H1 (cell line): ENCODE measurements around the gene PGK1. TPM values are rescaled to one million over a fixed set of nuclear protein-coding genes. Genes with fewer than 3 reads are reported as not detected.

Source experiments
- CTCF ChIA-PET: fragments of 300-600 bp; sonication (Branson Sonifier 250); formaldehyde crosslinking; loops from one replicate; lab custom pipeline; 2021; ENCODE audit not compliant: partially characterized antibody; lab: Charles Lee
- POLR2A ChIA-PET: fragments of 300-600 bp; sonication (Branson Sonifier 250); formaldehyde crosslinking; loops from one replicate; lab custom pipeline; 2021; ENCODE audit warnings: inconsistent platforms; ENCODE audit not compliant: partially characterized antibody; lab: Charles Lee
- DNase-seq, 2 experiments: peaks; one replicate each; pipeline versions ENCODE4 v3.0.0 to v3.0.0-alpha.2; 2010 to 2022; ENCODE audit warnings: low spot score in 2 of 2, low read depth in 1 of 2, mixed read lengths in 1 of 2
- FAIRE-seq: peaks from 2 replicates; lab custom pipeline; 2011; peaks lifted over from hg19 to GRCh38; lab: Jason Lieb, UNC
- H2AFZ ChIP-seq: 2 replicates; pipeline ENCODE4 v1.8.1; 2012; ENCODE audit warnings: low read length, inconsistent platforms
- H2AK5ac ChIP-seq: 2 replicates; pipeline ENCODE4 v1.6.1; 2013; ENCODE audit warnings: low read depth, low read length
- H2BK120ac ChIP-seq: replicated peaks from 2 replicates; pipeline ENCODE3; 2013; ENCODE audit warnings: low read depth, low read length, inconsistent platforms
- H2BK12ac ChIP-seq: 2 replicates; pipeline ENCODE4 v1.6.1; 2013; ENCODE audit warnings: low read depth, low read length
- H2BK15ac ChIP-seq: 2 replicates; pipeline ENCODE4 v1.6.1; 2013; ENCODE audit warnings: low read length
- H2BK20ac ChIP-seq: 2 replicates; pipeline ENCODE4 v1.6.1; 2013; ENCODE audit warnings: low read length
- H2BK5ac ChIP-seq: 2 replicates; pipeline ENCODE4 v1.6.1; 2013; ENCODE audit warnings: low read depth, low read length
- H3K14ac ChIP-seq: 2 replicates; pipeline ENCODE4 v1.6.1; 2013; ENCODE audit warnings: inconsistent platforms; ENCODE audit not compliant: insufficient read length
- H3K18ac ChIP-seq: 2 replicates; pipeline ENCODE4 v1.6.1; 2013; ENCODE audit warnings: low read length; ENCODE audit errors: extremely low read depth
- H3K23ac ChIP-seq: 2 replicates; pipeline ENCODE4 v1.6.1; 2013; ENCODE audit warnings: inconsistent platforms; ENCODE audit not compliant: insufficient read length
- H3K23me2 ChIP-seq: 2 replicates; pipeline ENCODE4 v1.6.1; 2013; ENCODE audit warnings: low read depth, low read length
- H3K27ac ChIP-seq: 2 replicates; pipeline ENCODE4 v1.6.1; 2011; ENCODE audit warnings: low read depth, low read length, inconsistent platforms
- H3K27me3 ChIP-seq, 4 experiments: replicated peaks in 1 of 4; 1 replicate in 1 of 4; 2 replicates in 3 of 4; pipeline versions ENCODE4 v1.6.1 to v1.8.1; 2011 to 2013; ENCODE audit warnings: low read length in 3 of 4, mild to moderate bottlenecking in 3 of 4, inconsistent platforms in 2 of 4, mixed read lengths in 2 of 4, moderate library complexity in 1 of 4; ENCODE audit not compliant: control insufficient read depth in 3 of 4, insufficient read depth in 3 of 4; ENCODE audit errors: extremely low read depth in 1 of 4
- H3K36me3 ChIP-seq, 4 experiments: 2 replicates each; pipeline versions ENCODE4 v1.6.1 to v1.8.1; 2011 to 2013; ENCODE audit warnings: mild to moderate bottlenecking in 4 of 4, low read length in 3 of 4, moderate library complexity in 2 of 4, control low read depth in 1 of 4, inconsistent platforms in 1 of 4; ENCODE audit not compliant: insufficient read depth in 4 of 4, control insufficient read depth in 2 of 4
- H3K4ac ChIP-seq: replicated peaks from 2 replicates; pipeline ENCODE3; 2013; ENCODE audit warnings: low read length, low read depth, mixed read lengths, inconsistent platforms; ENCODE audit not compliant: insufficient read length
- H3K4me1 ChIP-seq, 4 experiments: replicated peaks in 1 of 4; 1 replicate in 1 of 4; 2 replicates in 3 of 4; pipeline versions ENCODE4 v1.6.1 to v1.8.1; 2011 to 2013; ENCODE audit warnings: low read length in 3 of 4, inconsistent platforms in 2 of 4, mixed read lengths in 1 of 4; ENCODE audit not compliant: insufficient read depth in 4 of 4, control insufficient read depth in 3 of 4
- H3K4me2 ChIP-seq, 2 experiments: 2 replicates each; pipeline versions ENCODE4 v1.6.1 to v1.8.1; 2011 to 2013; ENCODE audit warnings: low read depth in 2 of 2, low read length in 2 of 2, control low read depth in 1 of 2, inconsistent platforms in 1 of 2, mild to moderate bottlenecking in 1 of 2; ENCODE audit not compliant: insufficient read depth in 1 of 2
- H3K4me3 ChIP-seq, 4 experiments: fragments of 200-600, 300-600 bp in 1 of 4; sonication (generic), shearing (Covaris generic), sonication (Bioruptor Twin) in 1 of 4; 2 replicates each; pipeline versions ENCODE4 v1.5.1 to v1.8.1; 2011 to 2016; ENCODE audit warnings: low read length in 4 of 4, low read depth in 3 of 4, control low read depth in 2 of 4, inconsistent platforms in 2 of 4, mild to moderate bottlenecking in 2 of 4, mixed read lengths in 1 of 4, moderate library complexity in 1 of 4; ENCODE audit not compliant: insufficient read depth in 2 of 4; ENCODE audit errors: extremely low read depth in 1 of 4
- H3K56ac ChIP-seq: replicated peaks from 2 replicates; pipeline ENCODE3; 2013; ENCODE audit warnings: low read depth, mild to moderate bottlenecking, mixed read lengths, low read length, inconsistent platforms; ENCODE audit not compliant: insufficient read length
- H3K79me1 ChIP-seq: 2 replicates; pipeline ENCODE4 v1.6.1; 2013; ENCODE audit warnings: low read depth, low read length, control low read depth
- H3K79me2 ChIP-seq, 2 experiments: 2 replicates each; pipeline versions ENCODE4 v1.6.1 to v1.8.1; 2012 to 2013; ENCODE audit warnings: low read length in 2 of 2, mild to moderate bottlenecking in 2 of 2, inconsistent platforms in 1 of 2; ENCODE audit not compliant: insufficient read depth in 2 of 2, control insufficient read depth in 1 of 2
- H3K9ac ChIP-seq, 4 experiments: replicated peaks in 1 of 4; 1 replicate in 1 of 4; 2 replicates in 3 of 4; pipeline versions ENCODE4 v1.6.1 to v1.8.1; 2011 to 2013; ENCODE audit warnings: low read depth in 3 of 4, low read length in 3 of 4, control low read depth in 2 of 4, mild to moderate bottlenecking in 2 of 4, moderate library complexity in 2 of 4, inconsistent platforms in 1 of 4; ENCODE audit errors: extremely low read depth in 1 of 4
- H3K9me3 ChIP-seq, 2 experiments: 2 replicates each; pipeline versions ENCODE4 v1.6.1 to v1.8.1; 2012 to 2013; ENCODE audit warnings: mild to moderate bottlenecking in 2 of 2, moderate library complexity in 2 of 2, control low read depth in 1 of 2, inconsistent platforms in 1 of 2, low read depth in 1 of 2, low read length in 1 of 2, mixed read lengths in 1 of 2; ENCODE audit not compliant: insufficient read depth in 2 of 2
- H4K20me1 ChIP-seq, 2 experiments: replicated peaks in 1 of 2; 2 replicates each; pipeline versions ENCODE3 to v1.8.1; 2011 to 2013; ENCODE audit warnings: inconsistent platforms in 2 of 2, low read length in 2 of 2, mild to moderate bottlenecking in 1 of 2; ENCODE audit not compliant: insufficient read depth in 2 of 2, control insufficient read depth in 1 of 2
- H4K5ac ChIP-seq: 2 replicates; pipeline ENCODE4 v1.6.1; 2013; ENCODE audit warnings: low read length, low read depth, mixed read lengths, inconsistent platforms; ENCODE audit not compliant: insufficient read length
- H4K8ac ChIP-seq: 2 replicates; pipeline ENCODE4 v1.8.0; 2013; ENCODE audit warnings: mild to moderate bottlenecking, moderate library complexity, low read length, inconsistent platforms; ENCODE audit not compliant: insufficient read depth; ENCODE audit errors: extremely low read depth
- H4K91ac ChIP-seq: replicated peaks from 2 replicates; pipeline ENCODE3; 2013; ENCODE audit warnings: low read length, mixed read lengths, inconsistent platforms; ENCODE audit not compliant: insufficient read length
- ATF2 ChIP-seq: IDR thresholded peaks from 2 replicates; pipeline ENCODE4 v1.6.1; 2012; ENCODE audit warnings: low read length, inconsistent platforms
- BACH1 ChIP-seq: IDR thresholded peaks from 2 replicates; pipeline ENCODE4 v1.6.1; 2012; ENCODE audit warnings: low read length, improper control_type of control experiment
- BCL11A ChIP-seq, 2 experiments: IDR thresholded peaks; one replicate each; pipeline ENCODE4 v1.6.1; 2011; ENCODE audit warnings: low read depth in 2 of 2, low read length in 2 of 2, mild to moderate bottlenecking in 2 of 2
- CHD1 ChIP-seq: IDR thresholded peaks from 2 replicates; pipeline ENCODE4 v1.6.1; 2012; ENCODE audit warnings: low read depth, low read length, improper control_type of control experiment
- CHD2 ChIP-seq: IDR thresholded peaks from 2 replicates; pipeline ENCODE4 v1.6.1; 2012; ENCODE audit warnings: low read length, improper control_type of control experiment
- CTBP2 ChIP-seq: IDR thresholded peaks from 2 replicates; pipeline ENCODE4 v1.7.0; 2011; ENCODE audit warnings: borderline replicate concordance, mild to moderate bottlenecking, moderate library complexity, mixed read lengths, low read length; ENCODE audit not compliant: insufficient read depth, insufficient read length
- EP300 ChIP-seq, 2 experiments: IDR thresholded peaks; 1 replicate in 1 of 2; 2 replicates in 1 of 2; pipeline ENCODE4 v1.6.1; 2011 to 2012; ENCODE audit warnings: low read depth in 2 of 2, low read length in 2 of 2, mild to moderate bottlenecking in 2 of 2, borderline replicate concordance in 1 of 2, inconsistent platforms in 1 of 2, moderate library complexity in 1 of 2
- GTF2F1 ChIP-seq: IDR thresholded peaks from 2 replicates; pipeline ENCODE4 v1.6.1; 2012; ENCODE audit warnings: low read depth, low read length, improper control_type of control experiment, borderline replicate concordance
- MAX ChIP-seq: IDR thresholded peaks from 2 replicates; pipeline ENCODE4 v1.6.1; 2012; ENCODE audit warnings: inconsistent platforms
- PHF8 ChIP-seq: fragments of 200-600 bp; sonication (generic); conservative IDR thresholded peaks from 2 replicates; pipeline ENCODE4 v1.7.1; 2012; ENCODE audit warnings: low read depth, mild to moderate bottlenecking, inconsistent platforms, low read length, moderate library complexity
- SIX5 ChIP-seq: IDR thresholded peaks from 2 replicates; pipeline ENCODE4 v1.6.1; 2011; ENCODE audit warnings: mild to moderate bottlenecking, low read depth, low read length
- SP2 ChIP-seq: IDR thresholded peaks from 2 replicates; pipeline ENCODE4 v1.6.1; 2012; ENCODE audit warnings: mild to moderate bottlenecking, low read length, inconsistent platforms
- TAF7 ChIP-seq: optimal IDR thresholded peaks from 2 replicates; pipeline ENCODE3; 2011; ENCODE audit warnings: low read depth, mild to moderate bottlenecking, inconsistent platforms, low read length, moderate library complexity, borderline replicate concordance
- WGBS, 2 experiments: shearing (Covaris generic) in 1 of 2; methylation state at CpG; one replicate each; pipeline versions ENCODE4 v1.1.6 to v1.1.7; 2013 to 2015; ENCODE audit warnings: low lambda C conversion rate in 2 of 2, mixed read lengths in 2 of 2, inconsistent platforms in 1 of 2, low coverage in 1 of 2, missing lambda C conversion rate in 1 of 2; ENCODE audit not compliant: insufficient replicate concordance in 2 of 2, insufficient coverage in 1 of 2, insufficient read length in 1 of 2; ENCODE audit errors: extremely low coverage in 1 of 2, missing lambda C conversion rate in 1 of 2; 5-methylcytosine and 5-hydroxymethylcytosine counted together
- polyA plus RNA-seq, 7 experiments: library from polyadenylated mRNA; depleted of rRNA in 3 of 7; stranded (reverse) in 5 of 7; unstranded in 2 of 7; fragments of >200 nt in 5 of 7; fragments of 200-250 nt in 2 of 7; gene quantifications; 1 replicate in 5 of 7; 2 replicates in 1 of 7; 4 replicates in 1 of 7; pipeline versions ENCODE4 v1.2.1 to v1.2.3, GENCODE V29; 2011 to 2013; ENCODE audit warnings: missing spikeins in 2 of 7, mixed read lengths in 2 of 7
- total RNA-seq: library from RNA; stranded (reverse); fragmentation: NEBNext Ultra II Directional; extraction: Animal tissue kit (Norgen Biotek cat#: 25700); gene quantifications from 2 replicates; pipeline ENCODE4 v1.2.1, GENCODE V29; 2021

Gene PGK1
- total and polyA plus RNA-seq, 2 of the 8 experiments (the other 6 are each of a cell fraction or from before 2014, with no cell fraction given) = 328 to 427 TPM

GRCh38 chrX:78125148-78125547 is 21.1 kb downstream of the PGK1 start:
- no peak overlapping the region for H3K4me3 ChIP-seq
- peaks cover 0 to 13% of the 10 kb centered on the region in 2 experiments; a peak in 2 of 4 replicates for H3K79me2 ChIP-seq
- DNase-seq = no peak
- no peak overlapping the region for H3K27ac ChIP-seq
- H3K56ac ChIP-seq = no peak overlapping the region
- no CpG with 5 or more reads among the region's 1 CpG for WGBS, 2 experiments
- no peak overlapping the region for H4K91ac ChIP-seq
- no peak overlapping the region for H2AK5ac ChIP-seq
- H3K4ac ChIP-seq = no peak overlapping the region
- no peak overlapping the region for H3K23ac ChIP-seq
- no peak overlapping the region for H2BK5ac ChIP-seq
- no peak overlapping the region for H2BK20ac ChIP-seq
- POLR2A ChIA-PET = no interaction called here
- H3K23me2 ChIP-seq = no peaks in the 10 kb centered on the region
- peaks cover 9 to 83% (median 39%) of the 10 kb centered on the region in 4 experiments; a peak in 7 of 8 replicates for H3K36me3 ChIP-seq
- H3K9me3 ChIP-seq = no peaks in the 10 kb centered on the region
- no peak overlapping the region for H2BK120ac ChIP-seq
- H3K27me3 ChIP-seq = no peaks in the 10 kb centered on the region
- H3K4me1 ChIP-seq = no peaks in the 10 kb centered on the region
- H2AFZ ChIP-seq = no peak overlapping the region
- H4K8ac ChIP-seq = no peak overlapping the region
- H3K4me2 ChIP-seq = no peak overlapping the region
- H4K20me1 ChIP-seq = peaks cover 0 to 3% of the 10 kb centered on the region in 2 experiments
- H2BK15ac ChIP-seq = no peak overlapping the region
- no peak overlapping the region for H4K5ac ChIP-seq
- H2BK12ac ChIP-seq = no peak overlapping the region
- no peak overlapping the region for H3K9ac ChIP-seq
- CTCF ChIA-PET = interaction anchor here (1.4 to 1.7 kb wide), 2 partner anchors 8 to 75 kb away, joined by 4 read pairs; no protein-coding TSS in a partner anchor
- H3K18ac ChIP-seq = no peak overlapping the region
- no peak overlapping the region for H3K14ac ChIP-seq
- no peaks in the 10 kb centered on the region for H3K79me1 ChIP-seq
- no peak for FAIRE-seq
- TF ChIP-seq CHD2 (no peak), BCL11A (IDR thresholded peaks at IDR 0.05; ENCODE audit: low read depth in 2 of 2, low read length in 2 of 2) (no peak), BACH1 (no peak), CHD1 (no peak), SIX5 (no peak), TAF7 (no peak), EP300 (IDR thresholded peaks at IDR 0.05; ENCODE audit: borderline replicate concordance in 1 of 2, low read depth in 2 of 2, low read length in 2 of 2) (no peak), GTF2F1 (no peak), SP2 (no peak), ATF2 (no peak), MAX (no peak), PHF8 (no peak), CTBP2 (no peak)
